HG03460 (cell line): ENCODE results near the gene MPP1.

Source experiments
- ATAC-seq: cut with Tn5 transposase; IDR thresholded peaks from one replicate; pipeline ENCODE4 v1.9.1; 2021; ENCODE audit not compliant: unreplicated experiment

The MPP1 gene

DNA sequence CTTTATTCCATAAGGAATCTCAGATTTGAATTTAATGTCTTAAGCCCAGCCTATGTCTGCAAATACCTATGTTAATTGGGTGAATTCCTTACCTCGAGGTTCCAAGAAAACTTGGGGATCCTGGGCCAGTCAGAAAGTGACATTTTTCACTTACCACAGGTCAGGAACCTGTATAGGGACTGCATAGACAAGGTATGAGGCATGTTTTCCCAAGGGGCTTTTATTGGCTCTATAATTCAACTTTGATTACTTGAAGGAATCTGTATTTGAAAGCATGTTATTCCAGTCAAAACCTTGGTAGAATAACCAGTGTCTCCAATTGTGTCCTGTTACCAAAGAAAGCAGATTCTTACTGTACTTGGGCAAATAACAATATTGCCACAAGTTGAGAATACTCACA lies 8.5 kb upstream of the MPP1 start:
- ATAC-seq = no peak

DNA sequence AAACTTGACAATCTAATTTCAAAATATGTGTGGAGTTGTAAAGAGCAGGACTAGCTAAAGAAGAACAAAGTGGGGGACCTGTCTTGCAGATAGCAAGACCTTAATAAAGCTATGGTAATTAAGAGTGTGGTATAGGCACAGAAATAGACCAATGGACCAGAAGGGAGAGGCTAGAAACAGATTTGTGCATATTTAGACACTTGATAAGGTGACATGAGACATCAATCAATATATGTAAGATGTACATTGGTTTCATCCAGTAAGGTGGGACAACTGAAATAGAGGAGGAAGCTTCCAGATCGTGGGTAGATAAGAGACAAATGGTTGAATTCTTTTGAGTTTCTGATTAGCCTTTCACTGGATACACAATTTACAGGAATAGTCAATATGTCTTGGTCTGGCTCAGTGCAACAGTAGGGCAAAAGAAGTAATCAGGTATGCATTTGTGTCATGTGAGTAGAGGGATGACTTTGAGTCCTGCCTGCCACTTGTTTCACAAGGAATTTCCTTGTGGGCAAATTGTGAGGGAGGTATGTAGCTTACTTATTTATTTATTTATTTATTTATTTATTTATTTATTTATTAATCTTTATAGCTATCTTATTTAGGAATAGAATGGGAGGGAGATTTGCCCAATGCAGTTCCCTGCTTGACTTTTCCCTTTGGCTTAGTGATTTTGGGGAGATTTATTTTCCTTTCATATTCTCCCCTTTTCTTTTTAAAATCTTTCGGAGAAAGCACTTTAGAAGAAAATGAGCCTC lies 7.2 kb upstream of the MPP1 start:
- no peak for ATAC-seq

DNA sequence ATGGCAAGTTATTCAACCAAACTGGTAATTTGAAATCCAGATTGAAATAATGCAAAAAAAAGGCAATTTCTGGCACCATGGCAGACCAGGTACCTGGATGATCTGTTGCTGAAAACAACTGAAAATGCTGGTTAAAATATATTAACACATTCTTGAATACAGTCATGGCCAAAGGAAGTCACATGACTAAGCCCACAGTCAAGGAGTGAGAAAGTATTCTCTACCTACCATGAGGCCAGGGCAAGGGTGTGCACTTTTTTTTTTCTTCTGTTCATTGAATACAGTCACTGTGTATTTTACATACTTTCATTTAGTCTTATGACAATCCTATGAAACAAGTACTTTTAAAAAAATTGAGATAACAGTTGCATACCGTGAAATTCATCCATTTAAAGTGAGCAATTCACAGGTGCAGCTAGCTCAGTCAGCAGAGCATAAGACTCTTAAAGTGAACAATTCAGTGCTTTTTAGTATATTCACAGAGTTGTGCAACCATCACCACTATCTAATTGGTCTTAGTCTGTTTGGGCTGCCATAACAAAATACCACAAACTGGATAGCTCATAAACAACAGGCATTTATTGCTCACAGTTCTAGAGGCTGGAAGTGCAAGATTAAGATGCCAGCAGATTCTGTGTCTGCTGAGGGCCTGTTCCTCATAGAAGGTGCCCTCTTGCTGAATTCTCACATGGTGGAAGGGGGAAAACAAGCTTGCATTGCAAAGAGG lies 4.8 kb upstream of the MPP1 start:
- ATAC-seq = no peak

DNA sequence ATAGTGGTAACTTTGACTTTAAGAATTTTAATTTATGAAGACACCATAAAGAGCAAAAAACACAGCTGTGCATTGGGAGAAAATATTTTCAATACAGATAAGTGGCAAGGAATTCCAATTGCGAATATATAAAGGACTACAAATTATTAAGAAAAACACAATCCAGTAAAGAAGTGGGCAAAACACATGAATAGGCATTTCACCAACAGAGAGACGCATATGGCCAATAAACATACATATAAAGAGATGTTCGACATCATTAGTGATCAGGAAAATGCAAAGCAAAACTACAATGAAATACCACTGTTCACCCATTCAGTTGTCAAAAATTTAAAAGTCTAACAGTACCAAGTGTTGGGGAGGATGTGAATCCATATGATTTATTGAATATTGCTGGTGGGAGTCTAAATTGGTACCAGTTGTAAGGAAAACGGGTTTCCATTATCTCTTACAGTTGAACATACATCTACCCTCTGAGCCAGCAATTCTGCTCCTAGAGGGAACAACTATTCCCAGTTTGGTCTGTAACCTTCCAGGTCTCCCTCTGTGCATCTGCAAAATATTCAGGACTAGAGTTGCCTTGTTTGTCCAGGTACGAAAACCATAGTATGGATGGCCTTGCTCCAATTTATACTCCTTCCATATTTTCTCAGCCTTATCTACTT lies 1.7 kb upstream of the MPP1 start:
- ATAC-seq = no peak

DNA sequence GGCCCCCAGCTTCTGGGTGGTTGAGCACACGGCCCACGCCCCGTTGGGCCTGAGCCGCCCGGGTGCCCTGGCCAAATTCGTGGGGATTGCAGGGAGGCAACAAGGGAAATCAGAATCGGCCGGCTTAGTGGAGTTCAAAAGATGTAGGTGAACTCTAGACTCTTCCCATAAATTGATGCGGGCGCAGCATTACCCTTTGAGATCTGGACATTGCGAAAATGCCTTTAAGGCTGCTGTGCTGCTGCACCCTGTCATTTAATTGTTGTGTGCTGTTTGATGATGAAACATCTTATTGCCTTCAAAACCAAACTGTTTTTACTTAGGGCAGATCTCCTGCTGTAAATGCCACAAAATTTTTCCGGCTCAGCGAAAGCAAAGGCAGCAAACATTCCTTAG lies 409 bp upstream of the MPP1 start:
- no peak for ATAC-seq

DNA sequence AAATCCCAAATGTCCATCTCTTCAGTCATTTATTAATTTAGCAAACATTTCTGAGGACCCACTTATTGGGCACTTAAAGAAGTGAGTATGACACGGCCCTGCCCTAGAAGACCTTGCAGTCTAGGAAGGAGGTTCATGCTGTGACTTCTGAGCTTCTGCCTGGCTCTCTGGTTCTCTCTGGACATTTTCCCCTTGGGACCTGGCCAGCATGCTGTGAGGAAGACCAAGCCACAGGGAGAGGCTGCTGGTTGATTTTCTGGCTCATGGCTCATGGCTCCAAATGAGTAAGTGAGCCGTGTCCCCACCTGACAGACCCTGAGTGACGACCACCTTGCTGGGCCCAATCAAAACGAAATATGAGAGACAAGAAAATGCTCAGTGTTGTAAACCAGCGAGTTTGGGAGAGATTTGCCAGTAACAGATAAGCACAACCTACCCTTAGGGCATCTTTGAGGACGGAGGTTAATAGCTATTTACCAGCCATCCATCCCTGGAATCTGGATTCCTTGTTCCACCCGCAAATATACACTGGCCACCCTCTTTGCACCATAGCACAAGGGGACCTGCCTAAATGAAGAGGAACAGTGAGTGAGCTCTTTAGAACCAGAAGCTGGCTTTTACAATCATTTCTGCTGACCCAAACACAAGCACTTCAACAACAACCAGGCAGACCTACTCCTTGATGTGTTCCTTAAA lies 876 bp downstream of the MPP1 start:
- peak; percentile 8 for ATAC-seq

DNA sequence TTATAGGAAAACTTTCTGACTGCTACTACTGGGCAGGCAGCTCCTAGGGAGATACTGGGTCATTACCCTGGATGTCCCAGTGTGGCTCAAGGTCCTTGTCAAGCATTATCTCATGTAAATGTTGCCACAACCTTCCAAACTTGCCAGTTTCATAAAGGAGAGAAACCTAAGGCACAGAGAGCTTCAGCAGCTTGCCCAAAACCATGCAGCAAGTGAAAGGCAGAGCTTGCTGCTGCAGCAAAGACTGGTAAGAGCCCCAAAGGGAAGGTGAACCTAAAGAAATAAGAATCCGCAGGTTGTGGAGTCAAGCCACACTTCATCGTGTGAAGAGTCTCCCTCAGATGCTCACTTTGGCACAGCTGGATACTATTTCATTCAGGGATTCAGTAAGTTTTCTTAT lies 2.3 kb downstream of the MPP1 start:
- no peak for ATAC-seq

DNA sequence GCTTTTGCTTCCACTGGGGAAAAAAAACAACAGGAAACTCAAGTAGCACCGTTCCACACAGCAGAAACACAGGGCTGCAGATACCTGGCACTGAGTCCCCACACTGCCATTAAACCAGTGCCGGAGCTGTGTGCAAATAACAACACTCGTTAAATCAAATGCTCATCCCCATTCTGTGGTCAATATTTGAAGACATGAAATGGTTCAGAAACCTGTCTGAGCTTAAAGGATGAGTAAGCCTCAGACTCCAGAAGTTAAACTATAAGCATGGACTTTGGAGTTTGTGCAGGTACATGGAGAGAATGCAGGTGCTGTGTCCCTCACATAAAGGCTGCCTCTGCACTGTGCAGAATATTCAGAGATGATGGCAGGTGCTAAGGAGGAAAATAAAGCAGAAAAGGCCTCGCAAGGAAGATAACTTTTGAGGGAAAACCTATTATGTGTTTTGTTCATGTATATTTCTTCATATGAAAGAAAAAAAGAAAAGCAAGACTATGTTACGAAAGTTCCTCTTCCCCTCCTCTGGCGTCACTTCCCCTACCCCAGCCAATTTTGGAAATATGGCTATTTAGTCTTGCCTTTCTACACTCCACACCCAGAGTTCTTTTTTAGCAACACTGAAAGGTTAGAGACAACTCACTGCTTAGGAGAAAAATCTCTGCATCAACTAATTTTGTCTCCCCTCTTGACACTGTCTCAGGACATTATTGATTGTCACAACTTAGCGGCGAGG lies 4.6 kb downstream of the MPP1 start:
- no peak for ATAC-seq

DNA sequence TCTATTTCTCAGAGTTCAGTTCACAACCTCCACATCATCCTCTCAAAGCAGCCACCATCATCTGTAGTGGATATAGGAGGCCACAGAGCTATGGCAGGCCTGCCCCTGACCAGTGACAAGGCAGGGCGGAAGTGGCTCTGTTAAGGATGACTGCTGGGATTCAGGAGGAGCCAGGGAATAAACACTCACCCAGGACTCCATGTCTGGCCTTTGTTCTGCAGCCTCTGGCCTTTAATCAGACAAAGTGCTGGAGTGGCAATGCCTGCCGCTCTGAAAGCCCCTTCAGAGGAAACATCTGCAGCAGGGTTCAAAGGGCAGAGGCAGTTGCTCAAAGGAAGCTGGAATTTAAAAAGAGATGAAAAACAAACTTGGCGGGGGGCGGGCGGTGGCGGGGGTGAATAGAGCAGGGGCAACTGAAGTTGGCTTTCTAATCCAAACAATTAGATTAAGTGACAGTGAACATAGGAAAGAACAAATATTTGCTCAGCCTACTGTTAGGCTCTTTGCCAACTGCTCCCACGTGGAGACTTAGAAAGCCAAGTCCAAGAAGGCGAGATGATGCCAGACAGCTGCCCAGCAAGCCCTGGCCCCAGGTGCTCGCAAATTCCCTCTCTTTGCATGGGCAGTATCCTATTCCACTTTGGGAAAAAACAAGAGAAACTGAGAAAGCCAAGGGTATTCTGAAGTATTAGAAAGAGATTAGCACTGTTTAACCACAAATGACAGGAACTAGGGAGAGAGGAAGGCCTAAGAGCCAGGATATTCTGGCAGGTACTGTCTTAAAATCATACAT lies 5.5 kb downstream of the MPP1 start:
- ATAC-seq = no peak

DNA sequence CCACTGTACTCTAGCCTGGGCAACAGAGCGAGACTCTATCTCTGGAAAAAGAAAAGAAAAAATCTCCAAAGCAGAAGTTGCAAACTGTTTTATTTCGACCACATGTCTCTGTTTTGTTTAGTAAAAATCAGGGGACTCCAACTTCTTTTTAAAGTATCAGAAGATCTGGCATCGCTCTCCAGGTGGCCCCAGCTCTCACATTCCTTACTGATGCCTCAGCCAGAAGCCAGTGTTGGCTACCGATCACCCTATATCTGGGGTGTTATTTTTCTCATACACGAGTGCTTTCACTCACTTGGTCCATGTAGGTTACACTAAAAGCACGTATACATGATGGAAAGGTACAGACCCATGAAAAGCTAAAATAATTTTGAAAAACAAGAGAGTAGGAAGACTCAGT lies 8.3 kb downstream of the MPP1 start:
- no peak for ATAC-seq

DNA sequence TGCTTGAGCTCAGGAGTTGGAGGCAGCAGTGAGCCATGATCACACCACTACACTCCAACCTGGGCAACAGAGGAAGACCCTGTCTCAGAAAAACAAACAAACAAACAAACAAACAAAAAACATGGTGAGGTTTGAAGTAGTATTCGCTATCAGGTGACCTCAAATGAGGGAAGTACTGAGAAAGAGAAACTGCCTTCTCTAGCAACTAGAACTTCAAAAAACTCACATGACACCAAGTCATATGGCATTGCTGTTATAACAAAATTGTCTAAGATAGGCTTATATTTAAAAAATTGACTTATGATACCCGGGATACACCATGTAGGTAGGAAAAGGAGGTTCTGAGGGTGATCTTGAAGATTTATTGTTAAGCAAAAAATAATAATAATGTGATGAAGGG lies 10.3 kb downstream of the MPP1 start:
- ATAC-seq = no peak

DNA sequence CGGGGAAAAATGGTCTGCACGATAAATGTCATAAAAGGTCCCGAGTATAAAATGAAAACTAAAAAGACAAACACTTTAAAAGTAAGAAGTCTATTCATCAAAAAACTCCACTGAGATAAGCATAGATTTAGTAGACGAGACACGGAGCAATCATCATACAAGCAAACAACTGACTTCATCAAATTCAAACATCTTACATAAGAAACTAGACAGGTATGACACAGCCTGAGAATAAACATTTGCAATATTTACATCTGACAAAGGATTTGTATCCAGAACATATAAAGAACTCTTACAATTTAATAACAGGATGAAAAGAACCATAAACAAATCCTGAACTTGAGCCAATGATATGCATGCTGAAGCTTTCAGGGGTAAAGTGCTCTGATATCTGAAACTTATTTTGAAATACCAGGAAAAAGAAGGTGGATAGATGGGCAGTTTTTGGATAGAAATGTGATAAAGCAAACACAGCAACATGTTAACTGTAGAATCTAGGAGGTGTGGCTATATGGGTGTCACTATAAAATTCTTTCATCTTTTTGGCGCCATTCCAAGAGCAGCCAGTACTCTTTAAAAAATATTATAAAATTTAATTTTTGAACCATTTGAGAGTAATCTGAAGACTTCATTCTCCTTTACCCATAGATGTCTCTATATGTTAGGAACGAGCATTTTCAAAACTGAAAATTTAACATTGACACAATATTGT lies 12.0 kb downstream of the MPP1 start:
- no peak for ATAC-seq

DNA sequence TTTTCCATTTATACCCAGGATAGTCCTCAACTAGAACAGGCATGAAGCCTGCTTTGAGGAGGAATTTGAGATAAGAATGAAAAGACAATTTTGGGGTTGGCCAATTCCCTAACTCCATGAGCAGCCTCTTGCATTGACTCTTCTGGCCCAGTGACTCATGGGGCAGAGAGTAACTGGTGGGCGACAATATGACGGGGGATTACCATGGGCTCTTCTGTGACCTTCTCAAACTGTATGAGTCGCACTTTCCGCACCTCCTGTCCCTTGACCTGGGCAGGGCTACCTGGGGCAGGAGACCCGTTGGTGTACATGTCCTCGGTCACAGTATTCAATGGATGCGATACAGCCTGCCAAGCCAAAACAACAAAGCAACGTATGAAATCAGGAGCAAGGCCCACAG lies 13.3 kb downstream of the MPP1 start:
- no peak for ATAC-seq

DNA sequence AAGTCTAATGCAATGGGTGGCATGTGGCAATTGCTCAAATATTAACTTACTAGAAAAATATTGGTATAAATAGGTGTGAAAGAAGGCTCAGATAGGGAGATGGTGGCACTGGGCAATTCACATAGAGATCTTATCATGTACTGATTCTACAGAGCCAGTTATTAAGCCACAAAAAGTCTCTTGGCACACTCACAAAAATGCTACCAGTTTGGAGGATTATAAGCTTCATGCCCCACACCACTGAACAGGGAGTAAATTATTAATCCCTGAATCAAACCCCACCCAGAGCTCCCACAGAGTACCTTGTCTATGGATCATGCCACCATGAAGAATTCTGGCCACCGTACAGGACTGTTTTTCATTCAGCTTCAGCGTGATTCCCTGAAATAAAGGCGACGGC lies 13.8 kb downstream of the MPP1 start:
- no peak for ATAC-seq

DNA sequence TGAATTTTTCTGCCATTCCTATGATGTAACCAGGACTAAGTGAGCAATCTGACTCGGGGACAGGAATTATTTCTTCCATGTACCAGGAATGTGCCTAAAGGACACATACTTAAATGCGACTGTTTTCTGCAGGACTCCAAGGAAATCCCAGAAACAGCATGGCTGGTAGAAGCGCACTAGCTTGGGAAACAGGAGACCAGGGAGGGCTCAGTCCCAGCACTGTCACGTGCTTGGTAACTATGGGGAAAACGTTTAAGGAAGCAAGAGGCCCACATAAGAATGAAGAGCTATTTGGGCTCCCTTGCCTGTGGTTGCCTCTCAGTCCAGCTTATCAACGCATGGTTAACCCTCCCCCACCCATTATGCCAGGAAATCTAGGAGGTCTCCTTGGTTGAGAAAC lies 19.6 kb downstream of the MPP1 start:
- no peak for ATAC-seq

DNA sequence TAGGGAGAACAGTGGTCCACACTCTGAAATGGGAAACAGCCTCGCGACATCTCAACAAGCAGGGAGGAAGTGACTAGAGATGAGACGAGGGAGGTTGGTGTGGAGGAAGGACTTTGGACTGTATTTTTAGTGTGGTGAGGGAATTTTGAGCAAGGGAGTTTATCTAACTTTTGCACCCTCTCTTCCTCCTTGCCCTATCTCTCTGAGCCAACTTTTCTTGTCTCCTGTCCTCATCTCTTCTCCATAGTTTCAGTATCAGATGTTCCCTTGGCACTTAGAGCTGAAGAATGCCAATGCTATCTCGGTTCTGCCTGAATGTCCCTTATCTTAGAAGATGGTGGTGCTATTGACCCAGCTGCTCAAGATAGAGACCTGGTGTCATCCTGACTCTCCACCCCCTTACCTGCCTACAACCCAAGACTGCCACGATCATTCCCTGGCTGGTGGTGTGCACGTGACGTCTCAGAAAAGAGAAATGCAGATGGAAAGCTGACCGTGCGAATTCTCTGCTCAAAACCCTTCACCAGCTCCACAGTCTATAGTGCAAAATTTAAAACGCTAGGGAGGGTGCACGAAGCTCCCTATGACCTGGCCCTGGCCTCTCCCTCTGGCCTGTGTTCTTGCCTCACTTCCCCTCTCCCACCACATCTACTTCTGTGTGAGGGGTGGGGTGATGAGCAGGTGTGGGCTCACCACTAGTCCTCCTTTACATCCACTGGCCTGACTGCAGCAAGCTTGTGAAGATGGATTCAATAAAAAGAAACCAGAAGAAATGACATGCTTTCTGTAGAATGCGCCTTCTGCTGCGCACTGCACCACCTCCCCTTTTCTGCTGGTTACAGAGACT lies 20.9 kb downstream of the MPP1 start:
- no peak for ATAC-seq

DNA sequence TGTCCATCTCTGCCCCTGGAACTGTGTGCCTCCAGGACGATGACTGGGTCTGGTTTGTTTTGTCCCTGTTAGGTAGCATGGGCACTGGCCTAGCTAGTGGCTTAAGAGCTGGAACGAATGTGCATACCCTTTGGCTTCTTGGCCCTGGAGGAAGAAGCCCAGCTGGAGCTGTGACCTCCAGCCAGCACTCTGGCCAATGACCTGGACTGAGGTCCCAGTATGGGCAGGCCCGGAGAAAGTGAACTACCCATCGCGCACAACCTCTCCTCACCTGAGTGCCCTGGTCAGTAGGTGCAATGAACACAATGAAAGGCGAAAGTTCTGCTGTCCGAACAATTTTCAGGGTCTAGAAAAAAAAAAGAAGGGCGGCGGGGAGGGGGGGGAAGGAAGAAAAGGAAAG lies 24.3 kb downstream of the MPP1 start:
- ATAC-seq = no peak

DNA sequence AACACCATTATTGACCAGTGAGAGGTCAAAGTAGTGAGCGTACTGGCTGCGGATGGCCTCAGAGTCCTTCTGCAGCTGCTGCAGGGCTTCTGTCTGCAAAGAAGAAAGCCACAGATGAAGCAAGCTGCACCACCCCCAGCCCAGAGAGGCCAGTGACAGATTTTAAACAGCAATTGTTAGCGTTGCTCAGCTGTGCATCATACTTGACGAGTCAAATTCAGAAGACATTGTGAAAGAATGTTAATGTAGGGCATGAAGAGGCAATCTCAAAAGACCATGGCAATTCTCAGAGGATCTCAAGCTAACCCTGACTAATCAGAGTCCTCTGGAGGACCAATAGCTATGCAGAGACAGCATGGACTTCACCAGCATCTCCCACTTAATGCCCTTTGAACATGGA lies 26.0 kb downstream of the MPP1 start:
- ATAC-seq = no peak

DNA sequence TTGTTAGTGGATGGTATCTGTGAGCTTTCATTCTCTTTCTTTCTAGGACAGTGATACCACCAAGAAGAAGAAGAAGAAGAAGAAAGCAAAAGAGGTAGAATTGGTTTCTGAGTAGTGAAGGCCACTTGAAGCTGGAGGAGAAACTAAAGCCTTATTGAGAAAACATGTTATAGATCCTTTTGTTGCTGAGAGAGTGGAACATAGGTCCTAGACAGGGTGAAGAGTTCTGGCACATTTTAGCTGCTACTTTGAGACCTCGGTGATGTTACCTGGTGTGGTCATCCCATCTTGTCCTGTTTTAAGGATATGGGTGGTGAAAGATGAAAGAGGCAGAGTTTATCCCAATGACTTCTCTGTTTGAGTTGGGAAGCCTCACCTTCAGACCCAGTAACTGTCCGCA lies 28.5 kb downstream of the MPP1 start:
- ATAC-seq = no peak
